DND-41 (cell line): ENCODE data around the gene SH3BP2.

Experiments
- ATAC-seq: fragments of 200-7000 bp; cut with Tn5 transposase; 3 replicates; pipeline ENCODE4 v1.9.1; 2021; ENCODE audit warnings: low read depth; ENCODE audit not compliant: insufficient read depth
- DNase-seq: peaks from one replicate; pipeline ENCODE4 v3.0.0-alpha.2; 2020
- H2AFZ ChIP-seq: 2 replicates; pipeline ENCODE4 v1.6.0; 2012; ENCODE audit warnings: low read depth, low read length
- H3K27ac ChIP-seq: 2 replicates; pipeline ENCODE4 v1.5.1; 2012; ENCODE audit warnings: low read length, inconsistent platforms
- H3K27me3 ChIP-seq: fragments of 200-600 bp; sonication (generic); 2 replicates; pipeline ENCODE4 v1.6.0; 2012; ENCODE audit warnings: low read length, mild to moderate bottlenecking, inconsistent platforms; ENCODE audit not compliant: insufficient read depth, poor library complexity
- H3K36me3 ChIP-seq: 2 replicates; pipeline ENCODE4 v1.5.1; 2012; ENCODE audit warnings: low read length, inconsistent platforms; ENCODE audit not compliant: insufficient read depth
- H3K4me1 ChIP-seq: 2 replicates; pipeline ENCODE4 v1.5.1; 2012; ENCODE audit warnings: mild to moderate bottlenecking, low read length; ENCODE audit not compliant: insufficient read depth
- H3K4me2 ChIP-seq: 2 replicates; pipeline ENCODE4 v1.6.0; 2012; ENCODE audit warnings: mild to moderate bottlenecking, moderate library complexity, low read length, inconsistent platforms; ENCODE audit not compliant: insufficient read depth
- H3K4me3 ChIP-seq, 2 experiments: fragments of 200-600 bp in 1 of 2; shearing (Covaris generic) in 1 of 2; 2 replicates each; pipeline ENCODE4 v1.5.1; 2012 to 2016; ENCODE audit warnings: inconsistent platforms in 2 of 2, low read length in 2 of 2, mild to moderate bottlenecking in 2 of 2, low read depth in 1 of 2, moderate library complexity in 1 of 2
- H3K79me2 ChIP-seq: 2 replicates; pipeline ENCODE4 v1.6.0; 2012; ENCODE audit warnings: low read length, inconsistent platforms; ENCODE audit not compliant: insufficient read depth
- H3K9ac ChIP-seq: 2 replicates; pipeline ENCODE4 v1.6.0; 2012; ENCODE audit warnings: low read depth, mild to moderate bottlenecking, inconsistent platforms, low read length, moderate library complexity
- H3K9me3 ChIP-seq: 2 replicates; pipeline ENCODE4 v1.5.1; 2012; ENCODE audit warnings: low read length, moderate library complexity, mild to moderate bottlenecking, inconsistent platforms; ENCODE audit not compliant: insufficient read depth, severe bottlenecking
- H4K20me1 ChIP-seq: 2 replicates; pipeline ENCODE4 v1.6.0; 2012; ENCODE audit warnings: low read length; ENCODE audit not compliant: insufficient read depth
- CTCF ChIP-seq: IDR thresholded peaks from 2 replicates; pipeline ENCODE4 v1.5.1; 2012; ENCODE audit warnings: borderline replicate concordance, low read length, moderate library complexity, mild to moderate bottlenecking; ENCODE audit not compliant: poor library complexity, severe bottlenecking; ENCODE audit errors: extremely low read depth
- EZH2 ChIP-seq: IDR thresholded peaks from 3 replicates; pipeline ENCODE4 v1.6.1; 2012; ENCODE audit warnings: borderline replicate concordance, low read depth, mild to moderate bottlenecking, moderate library complexity, low read length, inconsistent platforms; ENCODE audit not compliant: severe bottlenecking

Gene SH3BP2

GRCh38 chr4:2812612-2813354, 19.9 kb downstream of the SH3BP2 start:
- no peaks in the 10 kb centered on the region for H3K36me3 ChIP-seq
- DNase-seq: peak; percentile 48

GRCh38 chr4:2813446-2814405, 20.8 kb downstream of the SH3BP2 start:
- no peak overlapping the region for H2AFZ ChIP-seq
- ATAC-seq (no peak), DNase-seq (no peak)
- H3K9me3 ChIP-seq: no peaks in the 10 kb centered on the region
- H3K4me2 ChIP-seq: 0 out of 2 replicates have a peak overlapping the region, but pooled peaks have one; percentile 53
- no peak overlapping the region for H3K4me3 ChIP-seq
- no peak overlapping the region for H3K27ac ChIP-seq
- H3K4me1 ChIP-seq: peaks cover 22% of the 10 kb centered on the region
- no peaks in the 10 kb centered on the region for H3K79me2 ChIP-seq
- H3K36me3 ChIP-seq: no peaks in the 10 kb centered on the region
- TF ChIP-seq CTCF (no peak), EZH2 (no peak)
- H3K27me3 ChIP-seq: no peaks in the 10 kb centered on the region
- no peaks in the 10 kb centered on the region for H4K20me1 ChIP-seq
- no peak overlapping the region for H3K9ac ChIP-seq

More at GRCh38 chr4:2812612-2813354, 19.9 kb downstream of the SH3BP2 start:
- H4K20me1 ChIP-seq: no peaks in the 10 kb centered on the region
- no peaks in the 10 kb centered on the region for H3K9me3 ChIP-seq
- no peak for TF ChIP-seq CTCF
- no peak for TF ChIP-seq EZH2
- peak overlapping the region; percentile 53 for H3K9ac ChIP-seq
- peak overlapping the region; percentile 68 for H3K27ac ChIP-seq
- H3K4me2 ChIP-seq: peak overlapping the region; percentile 53
- peak; percentile 42 for ATAC-seq
- H3K4me3 ChIP-seq: peak overlapping the region in 1 of 2 experiments; percentile 47; a peak in 2 of 4 replicates
- peaks cover 22% of the 10 kb centered on the region for H3K4me1 ChIP-seq
- H3K79me2 ChIP-seq: no peaks in the 10 kb centered on the region
- H3K27me3 ChIP-seq: no peaks in the 10 kb centered on the region
- no peak overlapping the region for H2AFZ ChIP-seq

- H3K9me3 ChIP-seq: no peaks in the 10 kb centered on the region
- H3K4me1 ChIP-seq: peaks cover 22% of the 10 kb centered on the region
- no peaks in the 10 kb centered on the region for H3K79me2 ChIP-seq
- no peak for DNase-seq
- TF ChIP-seq CTCF: no peak
- no peak for TF ChIP-seq EZH2
- ATAC-seq: no peak
- H3K4me2 ChIP-seq: no peak overlapping the region
- no peak overlapping the region for H3K27ac ChIP-seq
- H2AFZ ChIP-seq: no peak overlapping the region
- no peaks in the 10 kb centered on the region for H4K20me1 ChIP-seq
- H3K27me3 ChIP-seq: no peaks in the 10 kb centered on the region
- H3K36me3 ChIP-seq: no peaks in the 10 kb centered on the region
- H3K9ac ChIP-seq: no peak overlapping the region
- H3K4me3 ChIP-seq: no peak overlapping the region
These were observed 21.9 kb downstream of the SH3BP2 start for GRCh38 chr4:2814627-2815270.
